Measurements from ENCODE around the gene ANKRD13B. TPM values are rescaled to one million over a fixed set of nuclear protein-coding genes. Genes with fewer than 3 reads are reported as not detected.

Gene ANKRD13B
- polyA plus RNA-seq, 1 donor (not counting 4 experiments of a cell fraction or from before 2014, with no cell fraction given), result 3.7 TPM

GRCh38 chr17:29616300-29617048, 23.5 kb downstream of the ANKRD13B start:
- H3K27ac ChIP-seq (ENCODE audit: control insufficient read depth, insufficient read depth, low read length), result no peak overlapping the region
- no peak for FAIRE-seq
- TF ChIP-seq EZH2 (IDR thresholded peaks at IDR 0.05; ENCODE audit: low read length) (no peak), CTCF (optimal IDR thresholded peaks at IDR 0.05 in 1 of 3, IDR thresholded peaks at IDR 0.05 in 1 of 3, conservative IDR thresholded peaks at IDR 0.05 in 1 of 3; ENCODE audit: extremely low read depth in 1 of 3, insufficient read depth in 2 of 3, low read length in 3 of 3) (no peak)

GRCh38 chr17:29617125-29617480, 24.2 kb downstream of the ANKRD13B start:
- no peaks in the 10 kb centered on the region for H3K9me1 ChIP-seq (ENCODE audit: control insufficient read depth, extremely low read depth, insufficient read depth, low read length)
- TF ChIP-seq CTCF (optimal IDR thresholded peaks at IDR 0.05 in 1 of 3, IDR thresholded peaks at IDR 0.05 in 1 of 3, conservative IDR thresholded peaks at IDR 0.05 in 1 of 3; ENCODE audit: extremely low read depth in 1 of 3, insufficient read depth in 2 of 3, low read length in 3 of 3) (peak; percentile 78 to 93 (median 81)), EZH2 (IDR thresholded peaks at IDR 0.05; ENCODE audit: low read length) (no peak)
- FAIRE-seq, result peak; percentile 67
- DNase-seq (ENCODE audit: low read depth, low spot score), result no peak
- peak overlapping the region; percentile 85 for H3K27ac ChIP-seq (ENCODE audit: control insufficient read depth, insufficient read depth, low read length)
- peak overlapping the region; percentile 75 for H3K4me2 ChIP-seq (ENCODE audit: control insufficient read depth, extremely low read depth, insufficient read depth, low read depth, low read length)
- H3K9me3 ChIP-seq (ENCODE audit: control insufficient read depth, low read depth, low read length), result no peaks in the 10 kb centered on the region
- peaks cover 0 to 5% of the 10 kb centered on the region in 2 experiments for H3K36me3 ChIP-seq (ENCODE audit: control insufficient read depth in 2 of 2, extremely low read depth in 1 of 2, insufficient read depth in 2 of 2, low read length in 2 of 2)
- H4K20me1 ChIP-seq (ENCODE audit: control insufficient read depth, extremely low read depth, insufficient read depth, low read length), result no peaks in the 10 kb centered on the region
- dilution Hi-C loops (cut with MboI; ENCODE audit: extremely low pct_ligation_motif_present, low sequenced_read_pairs), result no loop called here
- no peaks in the 10 kb centered on the region for H3K27me3 ChIP-seq (ENCODE audit: control insufficient read depth, extremely low read depth, insufficient read depth, low read length)
- H3K9ac ChIP-seq (ENCODE audit: control insufficient read depth, extremely low read depth, insufficient read depth, low read length), result peak overlapping the region; percentile 79
- no peak overlapping the region for H2AFZ ChIP-seq (ENCODE audit: control insufficient read depth, low read length)
- peaks cover 69% of the 10 kb centered on the region for H3K4me1 ChIP-seq (ENCODE audit: control insufficient read depth, extremely low read depth, insufficient read depth, low read length)
- peak overlapping the region in 1 of 3 experiments; percentile 58 for H3K4me3 ChIP-seq (ENCODE audit: control insufficient read depth in 2 of 3, extremely low read depth in 1 of 3, insufficient read depth in 2 of 3, low read depth in 1 of 3, low read length in 3 of 3)
- H3K79me2 ChIP-seq (ENCODE audit: control insufficient read depth, insufficient read depth, low read length), result peaks cover 22% of the 10 kb centered on the region

More at GRCh38 chr17:29616300-29617048, 23.5 kb downstream of the ANKRD13B start:
- Histone ChIP-seq H3K9me1 (ENCODE audit: control insufficient read depth, extremely low read depth, insufficient read depth, low read length) (no peaks in the 10 kb centered on the region), H3K27me3 (ENCODE audit: control insufficient read depth, extremely low read depth, insufficient read depth, low read length) (no peaks in the 10 kb centered on the region), H4K20me1 (ENCODE audit: control insufficient read depth, extremely low read depth, insufficient read depth, low read length) (no peaks in the 10 kb centered on the region), H3K4me1 (ENCODE audit: control insufficient read depth, extremely low read depth, insufficient read depth, low read length) (peaks cover 63% of the 10 kb centered on the region), H3K79me2 (ENCODE audit: control insufficient read depth, insufficient read depth, low read length) (peaks cover 16% of the 10 kb centered on the region), H2AFZ (ENCODE audit: control insufficient read depth, low read length) (no peak overlapping the region), H3K9me3 (ENCODE audit: control insufficient read depth, low read depth, low read length) (no peaks in the 10 kb centered on the region), H3K4me2 (ENCODE audit: control insufficient read depth, extremely low read depth, insufficient read depth, low read depth, low read length) (peak overlapping the region; percentile 75), H3K9ac (ENCODE audit: control insufficient read depth, extremely low read depth, insufficient read depth, low read length) (no peak overlapping the region), H3K4me3 (ENCODE audit: control insufficient read depth in 2 of 3, extremely low read depth in 1 of 3, insufficient read depth in 2 of 3, low read depth in 1 of 3, low read length in 3 of 3) (peak overlapping the region in 1 of 3 experiments; percentile 58), H3K36me3 (ENCODE audit: control insufficient read depth in 2 of 2, extremely low read depth in 1 of 2, insufficient read depth in 2 of 2, low read length in 2 of 2) (peaks cover 0 to 5% of the 10 kb centered on the region in 2 experiments)
- dilution Hi-C loops (cut with MboI; ENCODE audit: extremely low pct_ligation_motif_present, low sequenced_read_pairs), result no loop called here
- DNase-seq (ENCODE audit: low read depth, low spot score), result no peak
